EL (cell line): ENCODE results near the gene GRM4.

Experiments
- DNase-seq: peaks from one replicate; pipeline ENCODE4 v3.0.0-alpha.2; 2016

Gene GRM4

GRCh38 chr6:34082348-34082747 is 63.5 kb downstream of the GRM4 start:
- DNase-seq, result no peak

- no peak for DNase-seq
Measured at GRCh38 chr6:34080357-34080756, 65.5 kb downstream of the GRM4 start.

GRCh38 chr6:34079899-34080298 is 66.0 kb downstream of the GRM4 start:
- DNase-seq, result no peak

GRCh38 chr6:34075906-34076305 is 70.0 kb downstream of the GRM4 start:
- DNase-seq, result no peak

- DNase-seq, result no peak
Measured at GRCh38 chr6:34074064-34074742, 71.7 kb downstream of the GRM4 start.

- DNase-seq, result no peak
Measured at GRCh38 chr6:34073540-34073939, 72.3 kb downstream of the GRM4 start.

GRCh38 chr6:34072727-34073126 is 73.2 kb downstream of the GRM4 start:
- no peak for DNase-seq

- no peak for DNase-seq
Measured at GRCh38 chr6:34071884-34072379, 74.0 kb downstream of the GRM4 start.

GRCh38 chr6:34071136-34071883 is 74.6 kb downstream of the GRM4 start:
- DNase-seq, result no peak

GRCh38 chr6:34070315-34071135 is 75.4 kb downstream of the GRM4 start:
- DNase-seq, result peak; percentile 6

- no peak for DNase-seq
Measured at GRCh38 chr6:34068462-34069044, 77.3 kb downstream of the GRM4 start.

- peak; percentile 8 for DNase-seq
Measured at GRCh38 chr6:34067814-34068213, 78.1 kb downstream of the GRM4 start.

- no peak for DNase-seq
Measured at GRCh38 chr6:34066772-34067770, 78.8 kb downstream of the GRM4 start.

- no peak for DNase-seq
Measured at GRCh38 chr6:34066218-34066571, 79.7 kb downstream of the GRM4 start.

- no peak for DNase-seq
Measured at GRCh38 chr6:34065466-34066217, 80.2 kb downstream of the GRM4 start.

GRCh38 chr6:34064675-34065074 is 81.2 kb downstream of the GRM4 start:
- no peak for DNase-seq

- no peak for DNase-seq
Measured at GRCh38 chr6:34063651-34064050, 82.2 kb downstream of the GRM4 start.

- DNase-seq, result no peak
Measured at GRCh38 chr6:34062815-34063214, 83.1 kb downstream of the GRM4 start.

- no peak for DNase-seq
Measured at GRCh38 chr6:34062156-34062555, 83.7 kb downstream of the GRM4 start.

- DNase-seq, result no peak
Measured at GRCh38 chr6:34061348-34061747, 84.5 kb downstream of the GRM4 start.

GRCh38 chr6:34059914-34060313 is 86.0 kb downstream of the GRM4 start:
- no peak for DNase-seq
